Progenitor cell of endocrine pancreas (in vitro differentiated cells): Measurements from ENCODE around the gene EPB41L4B. TPM values are rescaled to one million over a fixed set of nuclear protein-coding genes. Genes with fewer than 3 reads are reported as not detected.

Source experiments
- DNase-seq: peaks from one replicate; pipeline ENCODE4 v3.0.0; 2021; ENCODE audit warnings: low spot score; ENCODE audit not compliant: unreplicated experiment
- H3K27ac Mint-ChIP-seq: 2 replicates; pipeline ENCODE4 v1.8.0; 2021; ENCODE audit warnings: mild to moderate bottlenecking, moderate library complexity, mixed read lengths
- H3K27me3 Mint-ChIP-seq: 2 replicates; pipeline ENCODE4 v1.8.0; 2021; ENCODE audit warnings: mixed read lengths
- H3K36me3 Mint-ChIP-seq: 2 replicates; pipeline ENCODE4 v1.8.0; 2022; ENCODE audit warnings: mixed read lengths; ENCODE audit not compliant: insufficient read depth
- H3K4me1 Mint-ChIP-seq: 2 replicates; pipeline ENCODE4 v1.8.0; 2021; ENCODE audit warnings: low read depth, mixed read lengths
- H3K4me3 Mint-ChIP-seq: 2 replicates; pipeline ENCODE4 v1.8.0; 2021; ENCODE audit warnings: low read depth, mild to moderate bottlenecking, moderate library complexity, mixed read lengths
- H3K9me3 Mint-ChIP-seq: 2 replicates; pipeline ENCODE4 v1.8.0; 2021; ENCODE audit warnings: low read depth, mixed read lengths
- CTCF ChIP-seq: fragments of 200-600 bp; sonication (generic); IDR thresholded peaks from one replicate; pipeline ENCODE4 v1.5.0; 2021; ENCODE audit warnings: antibody characterized with exemption, mild to moderate bottlenecking; ENCODE audit not compliant: unreplicated experiment
- total RNA-seq: library from RNA; stranded (reverse); gene quantifications from 2 replicates; pipeline ENCODE4 v1.2.1, GENCODE V29; 2021

Gene EPB41L4B
- total RNA-seq, 1 donor from 2014 or later, result 7.7 TPM

GRCh38 chr9:109251080-109251775 is 69.6 kb downstream of the EPB41L4B start:
- Mint-ChIP-seq H3K4me3 (no peak overlapping the region), H3K36me3 (no peaks in the 10 kb centered on the region), H3K4me1 (peaks cover 23% of the 10 kb centered on the region), H3K9me3 (no peaks in the 10 kb centered on the region), H3K27ac (peak overlapping the region; percentile 93), H3K27me3 (no peaks in the 10 kb centered on the region)
- no peak for DNase-seq
- no peak for TF ChIP-seq CTCF

GRCh38 chr9:109250771-109251079 is 70.1 kb downstream of the EPB41L4B start:
- H3K27me3 Mint-ChIP-seq, result no peaks in the 10 kb centered on the region
- peaks cover 23% of the 10 kb centered on the region for H3K4me1 Mint-ChIP-seq
- no peak for TF ChIP-seq CTCF
- H3K4me3 Mint-ChIP-seq, result no peak overlapping the region
- H3K36me3 Mint-ChIP-seq, result no peaks in the 10 kb centered on the region
- DNase-seq, result no peak
- peak overlapping the region; percentile 93 for H3K27ac Mint-ChIP-seq
- no peaks in the 10 kb centered on the region for H3K9me3 Mint-ChIP-seq

- Mint-ChIP-seq H3K27ac (no peak overlapping the region), H3K4me3 (no peak overlapping the region), H3K27me3 (no peaks in the 10 kb centered on the region), H3K36me3 (no peaks in the 10 kb centered on the region), H3K9me3 (no peaks in the 10 kb centered on the region), H3K4me1 (peaks cover 23% of the 10 kb centered on the region)
- TF ChIP-seq CTCF, result no peak
- DNase-seq, result no peak
These were observed 70.5 kb downstream of the EPB41L4B start for GRCh38 chr9:109250311-109250741.

- H3K4me1 Mint-ChIP-seq, result peaks cover 23% of the 10 kb centered on the region
- no peaks in the 10 kb centered on the region for H3K36me3 Mint-ChIP-seq
- H3K4me3 Mint-ChIP-seq, result no peak overlapping the region
- peak; percentile 23 for TF ChIP-seq CTCF
- H3K27me3 Mint-ChIP-seq, result no peaks in the 10 kb centered on the region
- H3K27ac Mint-ChIP-seq, result no peak overlapping the region
- no peaks in the 10 kb centered on the region for H3K9me3 Mint-ChIP-seq
- DNase-seq, result no peak
These were observed 71.2 kb downstream of the EPB41L4B start for GRCh38 chr9:109249615-109250014.

GRCh38 chr9:109248133-109248581 is 72.7 kb downstream of the EPB41L4B start:
- Mint-ChIP-seq H3K4me3 (no peak overlapping the region), H3K4me1 (peaks cover 26% of the 10 kb centered on the region), H3K27me3 (no peaks in the 10 kb centered on the region), H3K9me3 (no peaks in the 10 kb centered on the region), H3K36me3 (no peaks in the 10 kb centered on the region), H3K27ac (no peak overlapping the region)
- TF ChIP-seq CTCF, result no peak
- DNase-seq, result no peak
